Adrenal gland (tissue), 12 donors: ENCODE measurements around the gene IHH. TPM values are rescaled to one million over a fixed set of nuclear protein-coding genes. Genes with fewer than 3 reads are reported as not detected.
A peak's percentile ranks its signal among the peaks of the same experiment; 100 is the strongest.

Source experiments
- DNase-seq, 7 donors: peaks; one replicate each; pipeline ENCODE4 v3.0.0-alpha.2; 2019 to 2020
- H3K27ac ChIP-seq, 5 donors: fragments of 200-600 bp; sonication (generic) in 4 of 5; 1 replicate in 3 of 5; 2 replicates in 2 of 5; pipeline versions ENCODE4 v1.5.1 to v1.8.0; 2016 to 2020; ENCODE audit warnings: mild to moderate bottlenecking in 1 of 5
- H3K27me3 ChIP-seq: fragments of 200-600 bp; 2 replicates; pipeline ENCODE4 v1.8.0; 2021
- H3K36me3 ChIP-seq, 2 donors: fragments of 200-600 bp; replicated peaks in 1 of 2; 1 replicate in 1 of 2; 2 replicates in 1 of 2; pipeline versions ENCODE4 v1.5.1 to v1.8.0; 2018 to 2022
- H3K4me1 ChIP-seq, 2 donors: fragments of 200-600 bp; replicated peaks in 1 of 2; 1 replicate in 1 of 2; 2 replicates in 1 of 2; pipeline versions ENCODE4 v1.5.1 to v1.8.0; 2018 to 2021
- H3K4me3 ChIP-seq, 4 donors: fragments of 200-600 bp; sonication (generic) in 3 of 4; one replicate each; pipeline ENCODE4 v1.5.1; 2016 to 2018
- H3K9me3 ChIP-seq, 3 donors: fragments of 200-600 bp; sonication (generic) in 1 of 3; replicated peaks in 1 of 3; 1 replicate in 2 of 3; 2 replicates in 1 of 3; pipeline versions ENCODE4 v1.5.1 to v1.8.0; 2016 to 2021
- CTCF ChIP-seq, 6 experiments: fragments of 450-650 bp in 4 of 6; fragments of 200-600 bp in 2 of 6; sonication (generic) in 1 of 6; IDR thresholded peaks; 1 replicate in 5 of 6; 2 replicates in 1 of 6; pipeline versions ENCODE4 v1.5.1 to v1.8.0; 2016 to 2021; ENCODE audit warnings: antibody characterized with exemption in 6 of 6, mild to moderate bottlenecking in 2 of 6, moderate library complexity in 1 of 6
- POLR2A ChIP-seq, 2 donors: fragments of 450-650 bp; IDR thresholded peaks; one replicate each; pipeline ENCODE4 v1.6.1; 2017; ENCODE audit warnings: antibody characterized with exemption in 2 of 2, mild to moderate bottlenecking in 2 of 2, moderate library complexity in 1 of 2
- WGBS, 4 donors: extraction: QIAGEN DNeasy Blood & Tissue Kit in 2 of 4; methylation state at CpG; one replicate each; pipeline versions ENCODE4 v1.1.5 to v1.1.7; 2013 to 2017; 5-methylcytosine and 5-hydroxymethylcytosine counted together
- intact Hi-C, 2 donors: fragments of 100-400 bp; cut with DNase I; formaldehyde crosslinking; loops; one replicate each; pipeline versions ENCODE4 v1.14.1 to v1.15.0; 2022 to 2023
- polyA plus RNA-seq, 3 donors: library from polyadenylated mRNA; stranded (reverse); fragments of 200-250 nt in 2 of 3; fragments of 350-450 nt in 1 of 3; fragmentation: Illumina TruSeq in 1 of 3; extraction: RNeasy Lipid Tissue Mini Kit (QIAGEN cat#74804) in 1 of 3; gene quantifications; one replicate each; pipeline ENCODE4 v1.2.3, GENCODE V29; 2013 to 2014
- total RNA-seq, 9 donors: library from RNA; depleted of rRNA in 4 of 9; stranded (reverse); fragments of >200 nt in 4 of 9; fragments of 120-200 nt in 1 of 9; fragmentation: NEBNext Ultra II Directional in 1 of 9; extraction: Animal tissue kit (Norgen Biotek cat#: 25700) in 1 of 9; gene quantifications; one replicate each; pipeline versions ENCODE4 v1.1.0 to v1.2.4, GENCODE V29; 2013 to 2023
- donor health status: healthy with polysubstance abuse.
- donor health status: Bipolar disorder and iron deficiency.
- donor health status: DM: yes; HTN: yes; CAD: no.
- donor health status: DM: no; HTN: no; CAD: no.
- donor health status: DM: no; HTN: no; CAD: no.
- donor health status: DM: yes; HTN: yes; CAD: no.

Gene IHH
- total and polyA plus RNA-seq, 12 donors, result 0.11 to 0.17 TPM; not detected in 10

GRCh38 chr2:219076253-219076652, 15.5 kb upstream of the IHH start:
- Histone ChIP-seq H3K27ac (no peak overlapping the region), H3K4me3 (no peak overlapping the region), H3K27me3 (no peaks in the 10 kb centered on the region), H3K4me1 (no peaks in the 10 kb centered on the region), H3K9me3 (no peaks in the 10 kb centered on the region), H3K36me3 (peaks cover 0 to 21% of the 10 kb centered on the region in 2 donors)
- DNase-seq, result no peak
- WGBS, 4 donors, result 61 to 82% (median 68%) methylated on average over 3 of the region's 3 CpGs
- intact Hi-C loops, result loop anchor here in 1 of 2 donors (5.0 kb wide), 2 partner anchors 41 to 81 kb away; no protein-coding TSS in a partner anchor
- TF ChIP-seq CTCF (IDR thresholded peaks at IDR 0.05) (no peak), POLR2A (IDR thresholded peaks at IDR 0.05) (no peak)

- peak; percentile 36 to 70 (median 61) for DNase-seq
- intact Hi-C loops, result no loop called here
- H3K27ac ChIP-seq, result no peak overlapping the region
- no peak for TF ChIP-seq POLR2A (IDR thresholded peaks at IDR 0.05)
- peak; percentile 47 to 62 (median 55) for TF ChIP-seq CTCF (IDR thresholded peaks at IDR 0.05)
- H3K9me3 ChIP-seq, result no peaks in the 10 kb centered on the region
- no peaks in the 10 kb centered on the region for H3K27me3 ChIP-seq
- 55 to 60% (median 58%) methylated on average over 14 of the region's 14 CpGs for WGBS, 4 donors
- no peak overlapping the region for H3K4me3 ChIP-seq
- peaks cover 0 to 21% of the 10 kb centered on the region in 2 donors for H3K36me3 ChIP-seq
- no peaks in the 10 kb centered on the region for H3K4me1 ChIP-seq
Observed at GRCh38 chr2:219073413-219074129, 12.8 kb upstream of the IHH start.

- no peak overlapping the region for H3K27ac ChIP-seq
- no peaks in the 10 kb centered on the region for H3K9me3 ChIP-seq
- no peaks in the 10 kb centered on the region for H3K27me3 ChIP-seq
- TF ChIP-seq CTCF (IDR thresholded peaks at IDR 0.05) (no peak), POLR2A (IDR thresholded peaks at IDR 0.05) (no peak)
- WGBS, 4 donors, result 89 to 93% (median 90%) methylated on average over 9 of the region's 9 CpGs
- intact Hi-C loops, result no loop called here
- no peaks in the 10 kb centered on the region for H3K4me1 ChIP-seq
- H3K36me3 ChIP-seq, result peaks cover 0 to 21% of the 10 kb centered on the region in 2 donors
- no peak for DNase-seq
- H3K4me3 ChIP-seq, result no peak overlapping the region
Observed at GRCh38 chr2:219072741-219073250, 12.1 kb upstream of the IHH start.

- no peaks in the 10 kb centered on the region for H3K4me1 ChIP-seq
- no peaks in the 10 kb centered on the region for H3K27me3 ChIP-seq
- H3K27ac ChIP-seq, result no peak overlapping the region
- 89 to 95% (median 92%) methylated on average over 6 of the region's 6 CpGs for WGBS, 4 donors
- H3K4me3 ChIP-seq, result no peak overlapping the region
- peaks cover 0 to 13% of the 10 kb centered on the region in 2 donors for H3K36me3 ChIP-seq
- no peak for DNase-seq
- intact Hi-C loops, result no loop called here
- H3K9me3 ChIP-seq, result no peaks in the 10 kb centered on the region
- TF ChIP-seq CTCF (IDR thresholded peaks at IDR 0.05), result no peak
Observed at GRCh38 chr2:219071131-219071816, 10.6 kb upstream of the IHH start.
